OCI-LY3 (cell line): ENCODE results near the gene APELA.

Experiments used
- CTCF ChIP-seq: fragments of 200-600, 300-600 bp; sonication (generic); IDR thresholded peaks from 2 replicates; pipeline ENCODE4 v1.5.1; 2014; ENCODE audit warnings: antibody characterized with exemption, low read length, low read depth
- EZH2phosphoT487 ChIP-seq: fragments of 200-600 bp; shearing (Covaris generic); IDR thresholded peaks from 2 replicates; pipeline ENCODE4 v1.6.1; 2018; ENCODE audit warnings: antibody characterized with exemption, mixed run types, low read depth

DNA sequence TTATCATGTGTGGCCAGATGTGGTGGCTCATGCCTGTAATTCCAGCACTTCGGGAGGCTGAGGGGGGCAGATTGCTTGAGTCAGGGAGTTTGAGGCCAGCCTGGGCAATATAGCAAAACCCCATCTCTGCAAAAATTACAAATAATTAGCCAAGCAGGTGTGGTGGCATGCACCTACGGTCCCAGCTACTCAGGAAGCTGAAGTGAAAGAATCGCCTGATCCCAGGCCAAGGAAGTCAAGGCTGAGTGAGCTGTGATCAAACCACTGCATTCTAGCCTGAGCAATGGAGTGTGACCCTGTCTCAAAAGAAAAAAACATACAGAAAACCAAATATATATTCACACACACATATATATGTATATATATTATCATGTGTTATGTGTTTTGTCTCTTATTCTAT is 15.0 kb downstream of the APELA start:
- no peak for TF ChIP-seq EZH2phosphoT487
- no peak for TF ChIP-seq CTCF
